ENCODE measurements around the gene TBKBP1. TPM values are rescaled to one million over a fixed set of nuclear protein-coding genes. Genes with fewer than 3 reads are reported as not detected.
A peak's percentile ranks its signal among the peaks of the same experiment; 100 is the strongest.

Gene TBKBP1
- total RNA-seq, 2 donors from 2014 or later, result 13.1 to 22.6 TPM

DNA sequence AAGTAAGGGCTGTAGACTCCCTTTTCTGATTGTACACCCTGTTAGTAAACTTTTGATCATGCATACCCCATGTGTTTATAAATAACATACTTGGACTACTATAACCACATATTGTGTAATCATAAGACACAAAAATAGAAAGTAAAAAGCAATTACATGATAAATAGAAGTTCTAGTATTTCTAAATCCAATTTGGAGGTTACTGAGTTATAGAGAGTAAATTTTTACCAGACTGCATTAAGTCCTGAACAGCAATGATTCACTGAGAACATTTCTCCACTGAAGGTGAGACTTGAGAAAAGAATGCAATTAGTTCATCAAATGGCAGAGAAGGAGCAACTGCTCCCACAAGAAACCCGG, 7.7 kb upstream of the TBKBP1 start:
- H3K27me3 Mint-ChIP-seq, result no peaks in the 10 kb centered on the region
- ATAC-seq (no peak), DNase-seq (ENCODE audit: low spot score) (no peak)
- peaks cover 41% of the 10 kb centered on the region for H3K36me3 Mint-ChIP-seq
- peak overlapping the region; percentile 47 to 55 for H3K27ac Mint-ChIP-seq
- no peaks in the 10 kb centered on the region for H3K9me3 Mint-ChIP-seq
- peaks cover 14 to 27% of the 10 kb centered on the region in 2 donors for H3K4me1 Mint-ChIP-seq (ENCODE audit: low read depth in 2 of 2)
- H3K4me3 Mint-ChIP-seq, result no peak overlapping the region

DNA sequence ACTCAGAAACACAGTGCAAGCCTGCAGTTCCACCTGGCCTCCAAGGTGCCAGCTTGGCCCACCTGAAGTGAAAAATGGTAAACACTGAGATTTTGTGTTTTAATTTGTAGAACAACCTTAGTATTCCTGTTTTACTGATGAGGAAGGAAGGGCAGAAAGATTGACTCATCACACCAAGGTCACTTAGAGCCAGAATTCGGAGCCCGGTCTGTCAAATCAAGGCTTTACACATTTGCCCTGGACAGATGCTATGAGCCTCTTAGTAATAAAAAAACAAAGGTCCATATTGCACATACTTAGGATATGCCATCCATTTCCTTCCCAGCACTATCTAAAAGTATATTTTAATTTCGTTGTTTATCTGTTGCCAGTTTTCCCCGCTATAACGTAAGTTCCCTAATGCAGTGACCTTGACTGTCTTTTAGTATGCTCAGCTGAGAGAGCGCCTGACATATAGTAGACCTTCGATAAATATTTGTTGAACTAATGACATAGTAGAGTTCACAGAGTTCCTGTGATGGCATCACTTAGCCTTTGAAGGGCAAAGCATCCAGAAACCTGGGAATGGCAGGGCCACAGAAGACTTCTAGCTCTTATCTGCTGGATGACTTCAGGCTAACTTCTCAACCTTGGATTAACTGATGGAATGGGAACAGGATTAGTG, 7.2 kb upstream of the TBKBP1 start:
- Mint-ChIP-seq H3K27ac (peak overlapping the region; percentile 47 to 55), H3K4me1 (ENCODE audit: low read depth in 2 of 2) (peaks cover 19 to 30% of the 10 kb centered on the region in 2 donors), H3K4me3 (no peak overlapping the region), H3K9me3 (no peaks in the 10 kb centered on the region), H3K27me3 (no peaks in the 10 kb centered on the region), H3K36me3 (peaks cover 41% of the 10 kb centered on the region)
- DNase-seq (ENCODE audit: low spot score) (no peak), ATAC-seq (no peak)

DNA sequence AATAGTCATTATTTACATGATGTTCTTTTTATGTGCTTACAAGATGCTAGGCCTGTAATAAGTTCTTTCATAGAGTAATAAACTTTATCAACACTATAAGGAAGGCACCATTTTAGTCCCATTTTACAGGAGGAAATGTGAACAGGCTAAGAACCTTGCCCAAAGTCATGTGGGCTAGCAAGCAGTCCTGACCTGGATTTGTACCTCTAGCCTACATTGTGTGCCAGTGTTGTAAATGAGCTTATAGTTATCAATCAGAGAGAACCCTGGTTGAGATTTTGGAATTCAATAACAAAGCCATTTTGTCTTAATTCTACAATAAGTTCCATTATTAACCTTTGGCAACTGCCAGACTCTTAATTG, 6.7 kb upstream of the TBKBP1 start:
- DNase-seq (ENCODE audit: low spot score) (no peak), ATAC-seq (no peak)
- no peak overlapping the region for H3K4me3 Mint-ChIP-seq
- no peaks in the 10 kb centered on the region for H3K9me3 Mint-ChIP-seq
- no peaks in the 10 kb centered on the region for H3K27me3 Mint-ChIP-seq
- no peak overlapping the region for H3K27ac Mint-ChIP-seq
- peaks cover 19 to 31% of the 10 kb centered on the region in 2 donors for H3K4me1 Mint-ChIP-seq (ENCODE audit: low read depth in 2 of 2)
- peaks cover 36% of the 10 kb centered on the region for H3K36me3 Mint-ChIP-seq

DNA sequence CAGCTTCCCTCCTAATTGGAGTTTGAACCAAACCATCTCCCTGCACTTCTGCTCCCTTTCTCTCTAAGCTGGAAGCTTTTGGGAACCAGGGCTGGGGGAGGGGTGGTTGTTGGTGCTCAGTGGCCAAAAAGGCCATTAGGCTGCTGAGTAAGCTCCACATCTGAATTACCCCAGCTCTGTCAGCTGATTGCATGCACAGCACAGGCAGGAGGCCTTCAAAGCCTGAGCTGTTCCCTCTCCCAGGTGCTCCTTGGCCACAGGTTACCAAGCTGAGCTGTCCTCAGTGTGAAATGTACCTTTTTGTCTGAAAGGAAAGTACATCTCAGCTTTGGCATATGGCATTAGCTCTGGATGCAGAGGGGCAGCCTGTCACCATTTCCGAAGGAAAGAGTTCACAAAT, 6.2 kb upstream of the TBKBP1 start:
- DNase-seq (ENCODE audit: low spot score) (no peak), ATAC-seq (no peak)
- Mint-ChIP-seq H3K4me1 (ENCODE audit: low read depth in 2 of 2) (peaks cover 23 to 31% of the 10 kb centered on the region in 2 donors), H3K36me3 (peaks cover 32% of the 10 kb centered on the region), H3K4me3 (no peak overlapping the region), H3K9me3 (no peaks in the 10 kb centered on the region), H3K27ac (no peak overlapping the region), H3K27me3 (no peaks in the 10 kb centered on the region)

DNA sequence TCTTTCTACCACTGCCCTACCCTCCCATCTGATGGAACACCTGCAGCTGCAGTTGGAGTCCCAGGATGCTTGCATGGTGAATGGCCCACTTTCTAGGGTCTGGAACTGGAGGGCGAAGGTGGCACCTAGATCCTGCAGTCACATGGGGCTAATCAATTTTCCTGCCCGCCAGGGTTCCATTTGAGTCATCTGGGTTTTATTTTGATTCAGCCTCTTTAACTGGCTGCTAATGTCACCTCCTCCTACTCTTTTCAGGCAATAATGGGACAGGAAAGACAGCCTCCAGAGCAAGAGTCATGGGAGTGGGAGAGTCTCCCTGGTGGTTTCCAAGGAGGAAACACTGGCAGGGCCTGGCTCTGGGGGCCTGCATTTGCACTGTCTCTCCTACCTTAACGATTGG, 3.8 kb upstream of the TBKBP1 start:
- Mint-ChIP-seq H3K4me1 (ENCODE audit: low read depth in 2 of 2) (peaks cover 34 to 40% of the 10 kb centered on the region in 2 donors), H3K27ac (no peak overlapping the region), H3K27me3 (no peaks in the 10 kb centered on the region), H3K36me3 (peaks cover 14% of the 10 kb centered on the region), H3K9me3 (no peaks in the 10 kb centered on the region), H3K4me3 (no peak overlapping the region)
- DNase-seq (ENCODE audit: low spot score), result no peak
- no peak for ATAC-seq

DNA sequence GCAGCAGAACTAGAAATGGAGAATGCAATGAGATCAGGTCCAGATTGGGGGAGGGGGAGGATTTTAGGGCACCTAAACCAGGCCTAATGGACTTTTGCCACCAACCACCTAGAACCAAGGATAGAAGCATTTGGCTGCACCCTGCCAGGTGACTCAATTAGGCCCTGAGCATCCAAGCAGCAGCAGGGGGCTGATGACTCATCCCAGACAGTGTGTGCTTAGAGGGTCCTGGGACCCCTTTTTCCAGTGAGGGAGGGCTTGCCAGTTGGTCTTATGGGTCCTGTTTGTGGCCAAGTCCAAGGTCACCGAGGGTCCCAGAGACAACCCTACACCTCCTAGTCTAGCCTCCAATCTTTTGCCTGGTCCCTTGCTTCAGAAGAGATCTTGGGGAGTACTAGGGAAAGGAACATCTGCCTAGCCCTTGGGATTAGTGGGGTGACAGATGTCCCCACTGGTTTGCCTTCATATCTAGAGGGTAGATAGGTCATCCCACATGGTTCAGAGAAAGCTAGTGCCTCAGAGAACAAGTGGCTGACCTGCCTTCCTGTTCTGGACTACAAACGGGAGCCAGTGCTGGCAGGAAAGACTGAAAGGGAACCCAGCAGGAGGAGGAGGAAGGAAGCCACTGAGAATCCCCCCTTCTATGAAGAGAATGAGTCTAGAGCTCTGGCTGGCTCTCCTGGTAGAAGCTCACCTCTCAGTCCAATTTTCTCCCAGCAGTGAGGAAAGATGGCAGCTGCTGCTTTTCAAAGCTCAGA, 1.6 kb upstream of the TBKBP1 start:
- H3K4me3 Mint-ChIP-seq, result peak overlapping the region; percentile 91
- H3K4me1 Mint-ChIP-seq (ENCODE audit: low read depth in 2 of 2), result peaks cover 38 to 43% of the 10 kb centered on the region in 2 donors
- H3K27ac Mint-ChIP-seq, result peak overlapping the region; percentile 81 to 92
- ATAC-seq (no peak), DNase-seq (ENCODE audit: low spot score) (no peak)
- H3K27me3 Mint-ChIP-seq, result no peaks in the 10 kb centered on the region
- no peaks in the 10 kb centered on the region for H3K36me3 Mint-ChIP-seq
- no peaks in the 10 kb centered on the region for H3K9me3 Mint-ChIP-seq

DNA sequence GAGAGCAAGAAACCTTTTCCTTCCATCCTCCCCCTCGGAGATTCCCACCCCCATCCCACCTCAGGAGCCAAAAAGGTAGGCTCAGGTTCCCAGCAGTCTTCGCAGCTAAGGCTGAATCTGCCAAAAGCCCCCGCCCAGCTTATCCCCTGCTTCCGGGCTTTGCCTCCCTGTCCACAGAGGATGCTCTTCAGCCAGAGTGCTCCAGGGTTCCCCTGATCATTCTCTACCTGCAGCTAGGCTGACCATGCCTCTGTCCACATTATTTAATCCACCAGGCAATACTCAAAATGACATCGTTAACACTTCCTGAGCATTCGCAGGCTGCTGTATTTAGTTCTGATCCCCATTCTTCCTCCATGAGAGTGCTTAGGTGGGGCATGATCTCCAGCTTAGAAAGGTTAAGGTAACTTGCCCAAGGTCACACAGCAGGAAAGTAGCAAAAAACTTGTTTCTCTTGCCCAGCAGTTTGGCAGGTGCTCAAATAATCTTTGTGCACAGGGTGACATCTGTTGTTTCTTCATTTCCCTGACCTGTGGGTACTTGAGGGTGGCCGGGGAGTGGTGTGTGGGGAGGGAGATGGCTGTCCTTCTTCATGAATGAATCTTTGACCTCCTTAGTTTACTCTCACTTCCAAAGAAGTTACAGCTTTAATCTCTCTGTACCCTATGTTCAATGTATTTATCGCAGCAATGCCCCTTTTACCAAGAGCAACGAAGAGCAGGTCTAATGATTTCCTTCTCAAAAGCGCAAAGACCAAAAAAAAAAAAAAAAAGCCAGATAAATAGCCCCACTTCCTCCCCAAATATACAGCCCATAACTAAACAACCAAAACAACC, 848 bp upstream of the TBKBP1 start:
- Mint-ChIP-seq H3K4me1 (ENCODE audit: low read depth in 2 of 2) (peaks cover 41 to 49% of the 10 kb centered on the region in 2 donors), H3K27me3 (no peaks in the 10 kb centered on the region), H3K27ac (peak overlapping the region; percentile 81 to 92), H3K4me3 (peak overlapping the region; percentile 91), H3K36me3 (no peaks in the 10 kb centered on the region), H3K9me3 (no peaks in the 10 kb centered on the region)
- ATAC-seq, result no peak
- no peak for DNase-seq (ENCODE audit: low spot score)

DNA sequence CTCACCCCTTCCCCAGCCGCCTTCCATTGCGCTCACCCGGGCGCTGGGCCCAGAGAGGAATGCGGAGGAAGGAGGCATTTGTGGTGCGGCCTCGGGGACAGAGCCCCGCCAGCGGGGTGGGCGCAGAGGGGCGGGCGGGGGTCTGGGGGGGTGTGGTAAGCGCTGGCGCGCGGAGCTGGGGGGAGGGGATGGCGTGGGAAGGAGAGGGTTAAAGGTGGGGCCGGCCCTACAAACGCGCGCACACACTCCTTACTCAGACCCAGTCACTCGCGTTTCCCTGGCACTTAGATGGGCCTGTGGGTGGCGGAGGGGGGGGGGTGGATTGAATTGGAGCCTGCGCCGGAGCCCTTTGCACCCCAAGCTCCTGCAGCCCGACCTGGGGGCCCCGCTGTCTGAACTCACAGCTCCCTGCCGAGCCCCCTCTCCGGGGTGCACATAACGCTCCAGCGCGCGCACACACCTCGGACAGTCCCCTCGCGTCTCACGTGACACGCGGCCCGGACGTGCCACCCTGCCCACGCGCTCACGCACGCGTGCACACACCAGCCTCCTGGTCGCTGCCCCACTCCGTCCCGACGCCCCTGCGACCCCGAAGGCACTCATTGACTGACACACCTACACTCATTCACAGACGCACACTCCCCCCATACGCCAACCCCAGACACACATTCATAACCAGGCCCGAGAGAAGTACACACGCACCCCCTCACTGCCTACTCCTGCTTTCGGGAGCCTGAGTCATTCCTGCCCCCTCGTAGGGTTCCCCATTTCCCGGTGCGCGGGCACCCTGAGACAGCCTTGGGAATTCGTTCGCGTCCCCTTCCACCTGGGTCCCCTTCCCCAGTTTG, 844 bp downstream of the TBKBP1 start:
- peak; percentile 29 to 57 for ATAC-seq

DNA sequence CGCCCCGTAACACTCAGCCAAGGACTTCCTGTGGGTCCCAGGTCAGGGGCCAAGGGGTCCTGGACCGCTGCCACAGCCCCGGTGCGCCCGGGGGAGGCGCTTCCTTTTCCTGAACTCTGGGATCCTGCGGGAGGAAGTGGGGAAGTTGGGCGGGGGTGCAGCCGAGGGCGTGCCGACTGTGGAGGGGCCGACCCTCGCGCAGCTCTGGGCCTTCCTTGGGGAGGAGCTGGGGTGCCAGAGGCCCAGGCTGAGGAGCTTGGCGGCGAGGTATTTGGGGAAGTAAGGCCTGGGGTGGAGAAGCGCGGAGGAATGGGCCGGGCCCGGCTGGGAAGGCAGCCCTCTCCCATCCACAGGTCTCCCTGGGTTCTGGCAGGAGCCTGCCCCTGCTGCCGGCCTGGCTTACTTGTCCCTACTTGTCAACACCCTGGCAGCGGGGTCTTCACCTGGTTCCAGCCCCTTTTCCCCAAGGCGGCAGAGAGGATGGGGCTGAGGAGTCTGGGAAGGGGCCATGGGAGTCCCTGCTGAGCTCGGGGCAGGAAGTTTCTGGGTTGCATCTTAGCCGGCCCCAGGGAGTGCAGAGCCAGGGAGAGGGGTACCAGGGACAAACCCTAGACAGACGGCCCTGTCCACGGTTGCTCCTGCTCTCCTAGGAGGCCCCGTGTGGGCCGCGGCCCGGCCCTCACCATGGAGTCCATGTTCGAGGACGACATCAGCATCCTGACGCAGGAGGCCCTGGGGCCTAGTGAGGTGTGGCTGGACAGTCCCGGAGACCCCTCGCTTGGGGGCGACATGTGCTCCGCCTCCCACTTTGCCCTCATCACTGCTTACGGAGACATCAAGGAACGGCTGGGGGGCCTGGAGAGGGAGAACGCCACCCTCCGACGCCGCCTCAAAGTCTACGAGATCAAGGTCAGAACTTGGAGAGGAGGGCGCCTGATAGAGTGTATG, 1.7 kb downstream of the TBKBP1 start:
- Mint-ChIP-seq H3K4me1 (ENCODE audit: low read depth in 2 of 2) (peaks cover 58 to 63% of the 10 kb centered on the region in 2 donors), H3K27ac (peak overlapping the region; percentile 75 to 83), H3K4me3 (peak overlapping the region; percentile 96), H3K36me3 (no peaks in the 10 kb centered on the region), H3K9me3 (no peaks in the 10 kb centered on the region), H3K27me3 (no peaks in the 10 kb centered on the region)
- DNase-seq (ENCODE audit: low spot score) (no peak), ATAC-seq (no peak)

More for the DNA sequence above, 844 bp downstream of the TBKBP1 start:
- H3K9me3 Mint-ChIP-seq, result no peaks in the 10 kb centered on the region
- no peaks in the 10 kb centered on the region for H3K27me3 Mint-ChIP-seq
- H3K4me3 Mint-ChIP-seq, result peak overlapping the region; percentile 96
- DNase-seq (ENCODE audit: low spot score), result peak; percentile 72
- peak overlapping the region; percentile 75 to 83 for H3K27ac Mint-ChIP-seq
- peaks cover 58 to 65% of the 10 kb centered on the region in 2 donors for H3K4me1 Mint-ChIP-seq (ENCODE audit: low read depth in 2 of 2)
- no peaks in the 10 kb centered on the region for H3K36me3 Mint-ChIP-seq

DNA sequence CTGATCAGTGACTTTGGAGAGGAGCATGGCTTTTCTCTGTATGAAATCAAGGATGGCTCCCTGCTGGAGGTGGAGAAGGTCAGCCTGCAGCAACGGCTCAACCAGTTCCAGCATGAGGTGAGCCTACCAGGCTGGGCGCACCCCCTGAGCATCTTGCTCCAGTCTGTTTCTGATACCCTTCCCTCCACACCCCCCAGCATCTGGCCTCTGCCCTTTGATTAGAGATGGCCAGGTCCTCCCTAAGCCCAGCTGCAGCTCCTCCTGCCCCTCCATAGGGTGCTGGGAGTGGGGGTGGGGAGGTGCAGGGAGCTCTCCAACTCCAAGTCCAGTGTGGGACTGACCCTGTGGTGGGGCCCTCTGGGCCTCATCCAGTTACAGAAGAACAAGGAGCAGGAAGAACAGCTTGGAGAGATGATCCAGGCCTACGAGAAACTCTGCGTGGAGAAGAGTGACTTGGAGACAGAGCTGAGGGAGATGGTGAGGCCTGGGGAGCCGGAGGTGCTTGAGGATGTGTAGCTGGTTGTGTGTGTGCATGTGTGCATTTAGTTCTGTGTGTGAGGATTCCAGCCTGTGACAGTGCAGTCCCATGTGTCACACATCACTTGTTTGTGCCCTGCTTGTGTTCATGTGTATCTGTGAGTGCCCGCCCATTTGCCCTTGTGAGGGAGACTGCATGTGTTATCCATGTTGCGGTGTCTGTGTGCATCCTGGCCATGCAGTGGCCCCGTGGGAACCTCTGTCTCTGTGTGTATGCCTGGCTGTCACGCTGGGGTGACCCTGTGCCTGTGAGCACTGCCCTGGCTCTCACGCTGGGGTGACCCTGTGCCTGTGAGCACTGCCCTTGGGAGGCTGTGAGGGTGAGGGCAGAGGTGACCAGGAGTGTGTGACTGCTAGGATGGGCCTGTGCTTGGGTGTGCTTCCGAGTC, 3.0 kb downstream of the TBKBP1 start:
- H3K4me3 Mint-ChIP-seq, result peak overlapping the region; percentile 44
- H3K36me3 Mint-ChIP-seq, result no peaks in the 10 kb centered on the region

DNA sequence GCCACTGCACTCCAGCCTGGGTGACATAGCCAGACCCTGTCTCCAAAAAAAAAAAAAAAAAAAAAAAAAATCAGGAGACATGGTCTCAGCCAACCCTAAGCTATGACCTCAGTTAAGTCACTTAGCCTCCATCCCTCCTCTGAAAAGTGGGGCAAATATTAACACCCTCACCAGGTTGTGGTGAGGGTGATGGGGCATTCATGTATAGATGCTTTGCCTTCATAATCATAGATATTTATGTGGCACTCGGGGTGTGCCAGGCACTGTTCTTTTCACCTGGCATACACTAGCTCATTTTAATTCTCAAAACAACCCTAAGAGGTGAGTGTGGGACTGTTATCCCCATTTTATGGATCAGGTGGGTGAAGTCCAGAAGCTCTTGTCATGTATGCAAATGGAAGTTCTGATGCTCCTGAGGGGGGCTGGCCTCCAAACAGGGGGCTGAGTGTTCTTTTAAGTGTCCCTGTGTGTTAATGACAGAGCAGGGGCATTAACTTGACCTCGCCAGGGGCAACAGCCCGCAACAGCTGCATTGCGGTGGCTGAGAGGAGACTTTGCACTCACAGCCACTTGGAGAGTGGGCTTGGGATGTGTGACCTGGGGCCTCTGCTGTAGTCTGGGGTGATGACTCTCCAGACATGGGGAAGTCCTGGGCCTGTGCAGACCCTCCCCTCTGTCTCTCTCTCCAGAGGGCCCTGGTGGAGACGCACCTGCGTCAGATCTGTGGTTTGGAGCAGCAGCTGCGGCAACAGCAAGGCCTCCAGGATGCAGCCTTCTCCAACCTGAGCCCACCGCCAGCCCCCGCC, 4.1 kb downstream of the TBKBP1 start:
- peak overlapping the region; percentile 85 for H3K4me3 Mint-ChIP-seq
- ATAC-seq (no peak), DNase-seq (ENCODE audit: low spot score) (peak; percentile 58)
- H3K9me3 Mint-ChIP-seq, result no peaks in the 10 kb centered on the region
- H3K4me1 Mint-ChIP-seq (ENCODE audit: low read depth in 2 of 2), result peaks cover 58 to 63% of the 10 kb centered on the region in 2 donors
- no peaks in the 10 kb centered on the region for H3K27me3 Mint-ChIP-seq
- H3K27ac Mint-ChIP-seq, result peak overlapping the region; percentile 96 to 97
- H3K36me3 Mint-ChIP-seq, result no peaks in the 10 kb centered on the region

More for the DNA sequence above, 3.0 kb downstream of the TBKBP1 start:
- H3K9me3 Mint-ChIP-seq, result no peaks in the 10 kb centered on the region
- ATAC-seq, result no peak
- peaks cover 62 to 67% of the 10 kb centered on the region in 2 donors for H3K4me1 Mint-ChIP-seq (ENCODE audit: low read depth in 2 of 2)
- H3K27ac Mint-ChIP-seq, result peak overlapping the region; percentile 30 to 47
- no peaks in the 10 kb centered on the region for H3K27me3 Mint-ChIP-seq
- DNase-seq (ENCODE audit: low spot score), result peak; percentile 54

Measured in natural killer cell treated with Interleukin-12 subunit alpha and Interleukin-12 subunit beta and Interleukin-15 and Interleukin-18, amount 100 ng/mL, for 72 hours (primary cell).